ENCODE results near the gene ANXA2R.

DNA sequence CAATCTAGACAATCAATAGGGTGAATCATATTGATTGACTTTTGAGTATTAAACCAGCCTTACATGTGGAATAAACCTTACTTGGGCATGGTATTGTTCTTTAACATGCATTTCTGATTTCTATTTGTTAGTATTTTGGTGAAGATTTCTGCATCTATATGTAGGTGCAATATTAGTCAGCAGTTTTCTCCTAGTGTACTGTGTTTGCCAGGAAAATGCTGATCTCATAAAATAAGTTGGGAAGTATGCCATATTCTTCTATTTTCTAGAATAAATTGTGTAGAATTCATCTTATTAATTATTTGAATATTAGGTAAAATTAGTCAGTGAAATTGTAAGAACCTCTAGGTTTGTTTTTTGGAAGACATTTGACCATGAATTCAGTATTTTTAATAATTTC is 38.4 kb downstream of the ANXA2R start:
- TF ChIP-seq CTCF (conservative IDR thresholded peaks at IDR 0.05) = no peak
- no peak for TF ChIP-seq EZH2 (IDR thresholded peaks at IDR 0.05; ENCODE audit: low read depth)

Measured in PC-9 (cell line).